Uterus (tissue), 4 donors: ENCODE data around the gene TBXAS1. TPM values are rescaled to one million over a fixed set of nuclear protein-coding genes. Genes with fewer than 3 reads are reported as not detected.

Source experiments
- DNase-seq, 2 donors: peaks; one replicate each; pipeline ENCODE4 v3.0.0-alpha.2; 2019 to 2020
- H3K27ac ChIP-seq, 2 donors: fragments of 200-600 bp; sonication (generic); 1 replicate in 1 of 2; 2 replicates in 1 of 2; pipeline ENCODE4 v1.5.1; 2016 to 2018
- H3K27me3 ChIP-seq, 2 donors: fragments of 200-600 bp; sonication (generic); one replicate each; pipeline ENCODE4 v1.5.1; 2018 to 2019; ENCODE audit warnings: control low read depth in 1 of 2
- H3K36me3 ChIP-seq, 2 donors: fragments of 200-600 bp; sonication (generic); one replicate each; pipeline ENCODE4 v1.5.1; 2019; ENCODE audit warnings: control low read depth in 1 of 2
- H3K4me1 ChIP-seq, 2 donors: fragments of 200-600 bp; sonication (generic); one replicate each; pipeline ENCODE4 v1.5.1; 2018 to 2019; ENCODE audit warnings: control low read depth in 1 of 2
- H3K4me3 ChIP-seq, 2 donors: fragments of 200-600 bp; sonication (generic); 1 replicate in 1 of 2; 2 replicates in 1 of 2; pipeline ENCODE4 v1.5.1; 2018 to 2019; ENCODE audit warnings: mild to moderate bottlenecking in 1 of 2
- H3K9me3 ChIP-seq, 2 donors: fragments of 200-600 bp; sonication (generic); one replicate each; pipeline ENCODE4 v1.5.1; 2019; ENCODE audit warnings: control low read depth in 1 of 2
- CTCF ChIP-seq, 4 experiments: fragments of 200-600 bp in 2 of 4; fragments of 450-650 bp in 2 of 4; sonication (generic) in 2 of 4; IDR thresholded peaks; one replicate each; pipeline ENCODE4 v1.5.1; 2016 to 2019; ENCODE audit warnings: antibody characterized with exemption in 4 of 4, mild to moderate bottlenecking in 2 of 4, moderate library complexity in 1 of 4
- POLR2A ChIP-seq, 2 donors: fragments of 450-650 bp; IDR thresholded peaks; one replicate each; pipeline ENCODE4 v1.6.1; 2016; ENCODE audit warnings: antibody characterized with exemption in 2 of 2, mild to moderate bottlenecking in 1 of 2, moderate library complexity in 1 of 2
- intact Hi-C: fragments of 100-400 bp; cut with DNase I; formaldehyde crosslinking; loops from one replicate; pipeline ENCODE4 v1.15.1; 2023; ENCODE audit warnings: low total_unique reads
- total RNA-seq, 4 donors: library from RNA; depleted of rRNA in 3 of 4; stranded (reverse); fragments of >200 nt in 3 of 4; gene quantifications; one replicate each; pipeline versions ENCODE4 v1.1.0 to v1.2.4, GENCODE V29; 2014 to 2023
- donor health status: DM: yes; HTN: yes; CAD: no.

Gene TBXAS1
- total RNA-seq, 4 donors from 2014 or later, result 6.6 to 14.3 (median 11.9) TPM

GRCh38 chr7:139886899-139887298 lies 57.8 kb downstream of the TBXAS1 start:
- intact Hi-C loops, result no loop called here
- H3K9me3 ChIP-seq, result no peaks in the 10 kb centered on the region
- DNase-seq, result no peak
- no peaks in the 10 kb centered on the region for H3K36me3 ChIP-seq
- no peak overlapping the region for H3K4me3 ChIP-seq
- no peak overlapping the region for H3K27ac ChIP-seq
- H3K4me1 ChIP-seq, result no peaks in the 10 kb centered on the region
- H3K27me3 ChIP-seq, result no peaks in the 10 kb centered on the region
- TF ChIP-seq CTCF (IDR thresholded peaks at IDR 0.05), result no peak
- no peak for TF ChIP-seq POLR2A (IDR thresholded peaks at IDR 0.05)

- no peak overlapping the region for H3K4me3 ChIP-seq
- TF ChIP-seq POLR2A (IDR thresholded peaks at IDR 0.05) (no peak), CTCF (IDR thresholded peaks at IDR 0.05) (no peak)
- no peaks in the 10 kb centered on the region for H3K4me1 ChIP-seq
- no peaks in the 10 kb centered on the region for H3K36me3 ChIP-seq
- no peak for DNase-seq
- intact Hi-C loops, result no loop called here
- no peaks in the 10 kb centered on the region for H3K27me3 ChIP-seq
- H3K9me3 ChIP-seq, result no peaks in the 10 kb centered on the region
- H3K27ac ChIP-seq, result no peak overlapping the region
Measured at GRCh38 chr7:139887992-139888481, 59.0 kb downstream of the TBXAS1 start.

- DNase-seq, result no peak
Measured at GRCh38 chr7:139889186-139889871, 60.3 kb downstream of the TBXAS1 start.

GRCh38 chr7:139893461-139893860 lies 64.4 kb downstream of the TBXAS1 start:
- intact Hi-C loops, result no loop called here
- Histone ChIP-seq H3K4me1 (no peaks in the 10 kb centered on the region), H3K27ac (no peak overlapping the region), H3K27me3 (no peaks in the 10 kb centered on the region), H3K9me3 (no peaks in the 10 kb centered on the region), H3K36me3 (no peaks in the 10 kb centered on the region), H3K4me3 (no peak overlapping the region)
- TF ChIP-seq POLR2A (IDR thresholded peaks at IDR 0.05) (no peak), CTCF (IDR thresholded peaks at IDR 0.05) (no peak)
- DNase-seq, result no peak

More at GRCh38 chr7:139889186-139889871, 60.3 kb downstream of the TBXAS1 start:
- Histone ChIP-seq H3K4me1 (no peaks in the 10 kb centered on the region), H3K27me3 (no peaks in the 10 kb centered on the region), H3K27ac (no peak overlapping the region), H3K9me3 (no peaks in the 10 kb centered on the region), H3K4me3 (no peak overlapping the region), H3K36me3 (no peaks in the 10 kb centered on the region)
- intact Hi-C loops, result no loop called here
- TF ChIP-seq POLR2A (IDR thresholded peaks at IDR 0.05) (no peak), CTCF (IDR thresholded peaks at IDR 0.05) (no peak)

GRCh38 chr7:139893999-139894398 lies 64.9 kb downstream of the TBXAS1 start:
- H3K27ac ChIP-seq, result no peak overlapping the region
- no peak overlapping the region for H3K4me3 ChIP-seq
- no peaks in the 10 kb centered on the region for H3K27me3 ChIP-seq
- intact Hi-C loops, result no loop called here
- TF ChIP-seq POLR2A (IDR thresholded peaks at IDR 0.05) (no peak), CTCF (IDR thresholded peaks at IDR 0.05) (no peak)
- H3K4me1 ChIP-seq, result no peaks in the 10 kb centered on the region
- no peaks in the 10 kb centered on the region for H3K9me3 ChIP-seq
- H3K36me3 ChIP-seq, result no peaks in the 10 kb centered on the region
- DNase-seq, result no peak
